Measurements from ENCODE around the gene DNTT.

The DNTT gene

GRCh38 chr10:96304230-96304629 is at the start of gene DNTT:
Gene DNTT, plus strand, starts transcription at chr10:96304434. Its CDS starts 64 bp downstream, at chr10:96304498.
- no peak for DNase-seq (ENCODE audit: low read depth)

- no peak for DNase-seq (ENCODE audit: low read depth)
These were observed 49.3 kb upstream of the DNTT start for GRCh38 chr10:96254976-96255375.

- DNase-seq (ENCODE audit: low read depth): no peak
These were observed 48.5 kb upstream of the DNTT start for GRCh38 chr10:96255549-96256333.

- no peak for DNase-seq (ENCODE audit: low read depth)
These were observed 46.3 kb upstream of the DNTT start for GRCh38 chr10:96257944-96258343.

- DNase-seq (ENCODE audit: low read depth): no peak
These were observed 45.1 kb upstream of the DNTT start for GRCh38 chr10:96259150-96259549.

- no peak for DNase-seq (ENCODE audit: low read depth)
These were observed 44.2 kb upstream of the DNTT start for GRCh38 chr10:96260014-96260413.

- DNase-seq (ENCODE audit: low read depth): no peak
These were observed 43.1 kb upstream of the DNTT start for GRCh38 chr10:96261132-96261531.

- no peak for DNase-seq (ENCODE audit: low read depth)
These were observed 42.3 kb upstream of the DNTT start for GRCh38 chr10:96261930-96262329.

GRCh38 chr10:96263176-96263575 is 41.1 kb upstream of the DNTT start:
- no peak for DNase-seq (ENCODE audit: low read depth)

- no peak for DNase-seq (ENCODE audit: low read depth)
These were observed 40.6 kb upstream of the DNTT start for GRCh38 chr10:96263669-96264068.

GRCh38 chr10:96264938-96265337 is 39.3 kb upstream of the DNTT start:
- no peak for DNase-seq (ENCODE audit: low read depth)

GRCh38 chr10:96266118-96266770 is 38.0 kb upstream of the DNTT start:
- DNase-seq (ENCODE audit: low read depth): no peak

- no peak for DNase-seq (ENCODE audit: low read depth)
These were observed 37.0 kb upstream of the DNTT start for GRCh38 chr10:96267234-96267705.

- no peak for DNase-seq (ENCODE audit: low read depth)
These were observed 35.8 kb upstream of the DNTT start for GRCh38 chr10:96268341-96268909.

GRCh38 chr10:96269438-96270300 is 34.6 kb upstream of the DNTT start:
- DNase-seq (ENCODE audit: low read depth): no peak

GRCh38 chr10:96270571-96270970 is 33.7 kb upstream of the DNTT start:
- no peak for DNase-seq (ENCODE audit: low read depth)

- peak; percentile 73 for DNase-seq (ENCODE audit: low read depth)
These were observed 33.0 kb upstream of the DNTT start, which contains the start of gene BLNK for GRCh38 chr10:96271016-96271815. Gene BLNK, minus strand, starts transcription at chr10:96271569. Its CDS starts 171 bp downstream, at chr10:96271398.

GRCh38 chr10:96272316-96273280 is 31.6 kb upstream of the DNTT start:
- DNase-seq (ENCODE audit: low read depth): no peak

- no peak for DNase-seq (ENCODE audit: low read depth)
These were observed 28.4 kb upstream of the DNTT start for GRCh38 chr10:96275685-96276418.

Measured in stromal cell of bone marrow (primary cell).